ENCODE measurements around the gene BFAR. TPM values are rescaled to one million over a fixed set of nuclear protein-coding genes. Genes with fewer than 3 reads are reported as not detected.
"Not testable (repeated sequence)": the region's sequence is repeated elsewhere in the genome, so short reads cannot be mapped to it uniquely, and the experiment has no call there.

The BFAR gene
- total and polyA plus RNA-seq, 2 of the 8 experiments (the other 6 are each of a cell fraction or from before 2014, with no cell fraction given), result 56.9 to 78.2 TPM

DNA sequence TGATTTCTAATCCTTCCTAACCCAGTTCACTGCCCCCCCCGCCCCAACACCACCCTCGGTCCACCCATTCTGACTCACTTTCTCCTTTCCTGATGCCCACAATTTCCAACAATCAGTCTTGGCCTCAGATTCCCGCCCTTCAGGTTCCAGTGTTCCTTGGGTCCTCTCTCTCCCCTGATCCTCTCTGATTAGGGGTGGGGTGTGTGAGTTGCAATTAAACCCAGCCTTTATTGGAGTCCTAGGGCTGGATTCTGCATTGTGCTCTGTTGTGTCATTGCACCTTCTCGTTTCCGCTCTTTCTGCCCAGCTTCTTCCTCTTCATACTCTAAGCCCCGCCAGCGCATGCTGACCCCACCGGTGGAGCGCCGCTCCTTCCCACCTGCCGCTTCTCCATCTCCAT lies 69.9 kb downstream of the BFAR start:
- H3K23ac ChIP-seq (ENCODE audit: insufficient read length); DNase-seq (ENCODE audit: low read depth in 1 of 2, low spot score in 2 of 2); H3K27me3 ChIP-seq (replicated peaks in 1 of 4; ENCODE audit: control insufficient read depth in 3 of 4, extremely low read depth in 1 of 4, insufficient read depth in 3 of 4, low read length in 3 of 4); FAIRE-seq; H3K79me1 ChIP-seq (ENCODE audit: low read depth, low read length); H3K9me3 ChIP-seq (ENCODE audit: insufficient read depth in 2 of 2, low read depth in 1 of 2, low read length in 1 of 2); H2BK120ac ChIP-seq (replicated peaks; ENCODE audit: low read depth, low read length); H4K20me1 ChIP-seq (replicated peaks in 1 of 2; ENCODE audit: control insufficient read depth in 1 of 2, insufficient read depth in 2 of 2, low read length in 2 of 2); H2AFZ ChIP-seq (ENCODE audit: low read length); H3K14ac ChIP-seq (ENCODE audit: insufficient read length); H3K27ac ChIP-seq (ENCODE audit: low read depth, low read length); H4K5ac ChIP-seq (ENCODE audit: insufficient read length, low read depth, low read length); H3K9ac ChIP-seq (replicated peaks in 1 of 4; ENCODE audit: extremely low read depth in 1 of 4, low read depth in 3 of 4, low read length in 3 of 4); H2BK12ac ChIP-seq (ENCODE audit: low read depth, low read length); H4K91ac ChIP-seq (replicated peaks; ENCODE audit: insufficient read length, low read length); H2BK15ac ChIP-seq (ENCODE audit: low read length); H3K56ac ChIP-seq (replicated peaks; ENCODE audit: insufficient read length, low read depth, low read length); H3K18ac ChIP-seq (ENCODE audit: extremely low read depth, low read length); H2BK20ac ChIP-seq (ENCODE audit: low read length); H3K23me2 ChIP-seq (ENCODE audit: low read depth, low read length); POLR2A ChIA-PET (ENCODE audit: partially characterized antibody); H3K4me1 ChIP-seq (replicated peaks in 1 of 4; ENCODE audit: control insufficient read depth in 3 of 4, insufficient read depth in 4 of 4, low read length in 3 of 4); H3K4ac ChIP-seq (replicated peaks; ENCODE audit: insufficient read length, low read depth, low read length); H3K4me2 ChIP-seq (ENCODE audit: insufficient read depth in 1 of 2, low read depth in 2 of 2, low read length in 2 of 2); H2AK5ac ChIP-seq (ENCODE audit: low read depth, low read length); CTCF ChIA-PET (ENCODE audit: partially characterized antibody); H3K4me3 ChIP-seq (ENCODE audit: extremely low read depth in 1 of 4, insufficient read depth in 2 of 4, low read depth in 3 of 4, low read length in 4 of 4); H4K8ac ChIP-seq (ENCODE audit: extremely low read depth, insufficient read depth, low read length); H3K79me2 ChIP-seq (ENCODE audit: control insufficient read depth in 1 of 2, insufficient read depth in 2 of 2, low read length in 2 of 2); H3K36me3 ChIP-seq (ENCODE audit: control insufficient read depth in 2 of 4, insufficient read depth in 4 of 4, low read length in 3 of 4); H2BK5ac ChIP-seq (ENCODE audit: low read depth, low read length): not testable (repeated sequence)
- WGBS, 2 experiments (ENCODE audit: extremely low coverage in 1 of 2, insufficient coverage in 1 of 2, insufficient read length in 1 of 2, insufficient replicate concordance in 2 of 2, low coverage in 1 of 2, low lambda C conversion rate in 2 of 2, missing lambda C conversion rate in 1 of 2), result no CpG with 5 or more reads among the region's 11 CpGs

DNA sequence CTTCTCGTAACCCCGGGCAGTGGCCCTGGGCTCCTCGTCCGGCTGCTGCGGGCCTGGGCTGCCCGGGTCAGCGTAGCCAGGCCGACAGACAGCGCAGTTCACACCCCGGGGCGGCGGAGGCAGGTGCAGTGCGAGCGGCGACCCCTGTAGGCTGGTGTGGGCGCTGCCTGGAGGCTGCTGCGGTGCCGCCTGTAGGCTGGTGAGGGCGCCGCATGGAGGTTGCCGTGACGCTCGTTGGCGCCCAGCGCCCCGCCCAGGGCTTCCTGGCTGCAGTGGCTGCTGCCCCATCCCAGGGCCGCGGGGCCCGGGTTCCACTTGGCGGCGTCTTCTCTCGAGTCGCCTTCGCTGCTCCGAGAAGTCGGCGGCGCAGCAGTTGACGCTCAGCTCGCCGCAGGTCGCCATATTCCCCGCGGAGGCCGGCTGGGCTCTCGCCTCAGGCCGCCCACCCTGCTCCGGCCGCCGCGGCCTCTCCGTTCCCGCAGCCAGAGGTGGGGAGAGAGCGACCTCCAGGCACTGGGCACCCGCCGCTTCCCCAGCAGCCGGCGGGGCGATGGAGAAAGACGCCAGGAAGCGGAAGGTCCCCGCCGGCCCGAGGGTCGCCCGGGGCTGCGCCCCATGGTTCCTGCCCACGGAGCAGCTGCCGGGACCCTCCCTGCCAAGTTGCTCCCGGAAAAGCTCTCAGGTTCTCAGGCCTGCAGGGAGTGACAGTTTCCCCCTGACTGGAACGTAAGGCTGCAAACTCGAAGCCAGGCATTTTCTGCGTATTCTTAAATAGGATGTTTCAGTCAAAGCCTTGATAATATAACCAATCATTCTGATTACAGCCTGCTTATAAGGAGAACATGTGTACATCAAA lies 70.6 kb downstream of the BFAR start, which contains the start of gene NPIPA3:
Gene NPIPA3, plus strand, starts transcription at position 256 of the 856 bp plus-strand sequence. CDS start 5,533 bp downstream, outside the sequence.
- H4K8ac ChIP-seq (ENCODE audit: extremely low read depth, insufficient read depth, low read length); FAIRE-seq; H3K23ac ChIP-seq (ENCODE audit: insufficient read length); H2BK5ac ChIP-seq (ENCODE audit: low read depth, low read length); DNase-seq (ENCODE audit: low read depth in 1 of 2, low spot score in 2 of 2); H4K91ac ChIP-seq (replicated peaks; ENCODE audit: insufficient read length, low read length); H3K14ac ChIP-seq (ENCODE audit: insufficient read length); H2BK20ac ChIP-seq (ENCODE audit: low read length); H2BK15ac ChIP-seq (ENCODE audit: low read length); H3K23me2 ChIP-seq (ENCODE audit: low read depth, low read length); H3K79me2 ChIP-seq (ENCODE audit: control insufficient read depth in 1 of 2, insufficient read depth in 2 of 2, low read length in 2 of 2); H4K5ac ChIP-seq (ENCODE audit: insufficient read length, low read depth, low read length); H3K27me3 ChIP-seq (replicated peaks in 1 of 4; ENCODE audit: control insufficient read depth in 3 of 4, extremely low read depth in 1 of 4, insufficient read depth in 3 of 4, low read length in 3 of 4); H2BK12ac ChIP-seq (ENCODE audit: low read depth, low read length); H3K4ac ChIP-seq (replicated peaks; ENCODE audit: insufficient read length, low read depth, low read length); H4K20me1 ChIP-seq (replicated peaks in 1 of 2; ENCODE audit: control insufficient read depth in 1 of 2, insufficient read depth in 2 of 2, low read length in 2 of 2); H2AFZ ChIP-seq (ENCODE audit: low read length); H3K9ac ChIP-seq (replicated peaks in 1 of 4; ENCODE audit: extremely low read depth in 1 of 4, low read depth in 3 of 4, low read length in 3 of 4); H3K4me2 ChIP-seq (ENCODE audit: insufficient read depth in 1 of 2, low read depth in 2 of 2, low read length in 2 of 2); H3K4me3 ChIP-seq (ENCODE audit: extremely low read depth in 1 of 4, insufficient read depth in 2 of 4, low read depth in 3 of 4, low read length in 4 of 4); H3K18ac ChIP-seq (ENCODE audit: extremely low read depth, low read length); H3K9me3 ChIP-seq (ENCODE audit: insufficient read depth in 2 of 2, low read depth in 1 of 2, low read length in 1 of 2); H3K4me1 ChIP-seq (replicated peaks in 1 of 4; ENCODE audit: control insufficient read depth in 3 of 4, insufficient read depth in 4 of 4, low read length in 3 of 4); POLR2A ChIA-PET (ENCODE audit: partially characterized antibody); CTCF ChIA-PET (ENCODE audit: partially characterized antibody); H3K79me1 ChIP-seq (ENCODE audit: low read depth, low read length); H2AK5ac ChIP-seq (ENCODE audit: low read depth, low read length); H3K36me3 ChIP-seq (ENCODE audit: control insufficient read depth in 2 of 4, insufficient read depth in 4 of 4, low read length in 3 of 4); H2BK120ac ChIP-seq (replicated peaks; ENCODE audit: low read depth, low read length); H3K56ac ChIP-seq (replicated peaks; ENCODE audit: insufficient read length, low read depth, low read length); H3K27ac ChIP-seq (ENCODE audit: low read depth, low read length): not testable (repeated sequence)
- no CpG with 5 or more reads among the region's 73 CpGs for WGBS, 2 experiments (ENCODE audit: extremely low coverage in 1 of 2, insufficient coverage in 1 of 2, insufficient read length in 1 of 2, insufficient replicate concordance in 2 of 2, low coverage in 1 of 2, low lambda C conversion rate in 2 of 2, missing lambda C conversion rate in 1 of 2)
